GM12864 (cell line): ENCODE results near the gene ZNF365.

Experiments
- DNase-seq: peaks from one replicate; pipeline ENCODE4 v3.0.0-alpha.2; 2011; ENCODE audit warnings: low read depth
- H3K4me3 ChIP-seq: 2 replicates; pipeline ENCODE4 v1.5.1; 2011; ENCODE audit warnings: mild to moderate bottlenecking, low read depth, low read length, control low read depth
- TF ChIP-seq, protein P1 (sequence below): IDR thresholded peaks from 2 replicates; pipeline ENCODE4 v1.5.1; 2011; ENCODE audit warnings: low read depth, mild to moderate bottlenecking, moderate library complexity, low read length, control low read depth, inconsistent platforms; ENCODE audit errors: missing control alignments

Gene ZNF365

DNA sequence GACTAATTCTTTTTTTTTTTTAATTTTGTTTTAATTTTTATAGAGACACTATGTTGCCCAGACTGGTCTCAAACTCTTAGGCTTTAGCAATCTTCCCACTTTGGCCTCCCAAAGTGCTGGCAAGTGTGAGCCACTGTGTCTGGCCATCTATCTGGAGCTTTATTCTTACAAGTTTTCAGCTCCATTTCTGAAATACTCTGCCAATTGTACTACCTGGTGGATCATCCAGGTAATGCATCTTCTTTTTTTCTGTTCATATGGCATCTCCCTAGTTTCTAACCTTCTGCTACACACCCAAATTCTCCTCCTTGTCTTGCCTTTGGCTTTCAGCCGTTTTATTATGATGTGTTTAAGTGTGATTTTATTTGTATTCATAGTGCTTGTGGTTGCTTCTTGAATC, 40.2 kb downstream of the ZNF365 start:
- TF ChIP-seq, protein P1, sequence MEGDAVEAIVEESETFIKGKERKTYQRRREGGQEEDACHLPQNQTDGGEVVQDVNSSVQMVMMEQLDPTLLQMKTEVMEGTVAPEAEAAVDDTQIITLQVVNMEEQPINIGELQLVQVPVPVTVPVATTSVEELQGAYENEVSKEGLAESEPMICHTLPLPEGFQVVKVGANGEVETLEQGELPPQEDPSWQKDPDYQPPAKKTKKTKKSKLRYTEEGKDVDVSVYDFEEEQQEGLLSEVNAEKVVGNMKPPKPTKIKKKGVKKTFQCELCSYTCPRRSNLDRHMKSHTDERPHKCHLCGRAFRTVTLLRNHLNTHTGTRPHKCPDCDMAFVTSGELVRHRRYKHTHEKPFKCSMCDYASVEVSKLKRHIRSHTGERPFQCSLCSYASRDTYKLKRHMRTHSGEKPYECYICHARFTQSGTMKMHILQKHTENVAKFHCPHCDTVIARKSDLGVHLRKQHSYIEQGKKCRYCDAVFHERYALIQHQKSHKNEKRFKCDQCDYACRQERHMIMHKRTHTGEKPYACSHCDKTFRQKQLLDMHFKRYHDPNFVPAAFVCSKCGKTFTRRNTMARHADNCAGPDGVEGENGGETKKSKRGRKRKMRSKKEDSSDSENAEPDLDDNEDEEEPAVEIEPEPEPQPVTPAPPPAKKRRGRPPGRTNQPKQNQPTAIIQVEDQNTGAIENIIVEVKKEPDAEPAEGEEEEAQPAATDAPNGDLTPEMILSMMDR: no peak
- no peak overlapping the region for H3K4me3 ChIP-seq
- DNase-seq: no peak

DNA sequence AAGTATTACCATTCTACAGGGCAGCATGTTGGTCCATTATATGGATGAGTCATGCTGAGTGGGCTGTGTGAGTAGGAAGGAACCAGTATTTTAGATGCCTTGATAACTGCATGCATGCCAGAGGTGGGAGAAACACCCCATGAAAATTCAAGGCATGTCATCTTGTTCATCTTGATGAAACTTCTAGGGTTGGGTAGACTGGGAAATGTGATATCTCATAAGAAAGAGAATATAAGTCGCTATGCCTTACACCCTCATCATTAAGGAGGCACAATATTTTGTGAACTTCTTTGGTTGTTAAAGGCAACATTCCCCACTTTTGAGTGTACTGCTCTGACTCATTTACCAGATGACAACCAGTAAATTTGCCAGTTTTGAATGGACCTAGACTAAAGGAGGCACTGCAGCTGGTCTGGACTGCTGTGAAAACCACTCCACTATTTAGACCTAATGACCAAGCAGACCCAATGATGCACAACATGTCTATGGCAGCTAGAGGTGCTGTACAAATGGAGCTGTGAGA, 48.0 kb downstream of the ZNF365 start:
- DNase-seq: no peak
- TF ChIP-seq, protein P1: no peak
- H3K4me3 ChIP-seq: no peak overlapping the region

DNA sequence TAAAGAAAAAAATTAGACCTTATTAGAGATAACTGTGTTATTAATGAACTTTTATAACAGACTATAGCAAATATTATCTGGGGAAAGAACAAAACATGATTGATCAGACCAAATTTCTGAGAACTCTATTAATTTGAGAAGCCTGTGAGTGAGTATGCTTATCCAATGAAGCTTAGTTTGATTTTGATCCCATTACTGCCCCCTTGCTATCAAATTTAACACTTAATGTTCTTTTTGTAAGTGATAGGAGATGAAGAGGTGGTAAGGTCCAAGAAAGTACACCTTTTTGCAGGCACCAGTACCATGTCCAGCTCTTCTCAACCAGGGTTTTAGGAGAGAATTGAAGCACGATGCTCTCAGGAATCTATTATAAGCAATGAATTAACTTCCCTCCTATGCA, 49.9 kb downstream of the ZNF365 start:
- DNase-seq: no peak
- H3K4me3 ChIP-seq: no peak overlapping the region
- TF ChIP-seq, protein P1: no peak

DNA sequence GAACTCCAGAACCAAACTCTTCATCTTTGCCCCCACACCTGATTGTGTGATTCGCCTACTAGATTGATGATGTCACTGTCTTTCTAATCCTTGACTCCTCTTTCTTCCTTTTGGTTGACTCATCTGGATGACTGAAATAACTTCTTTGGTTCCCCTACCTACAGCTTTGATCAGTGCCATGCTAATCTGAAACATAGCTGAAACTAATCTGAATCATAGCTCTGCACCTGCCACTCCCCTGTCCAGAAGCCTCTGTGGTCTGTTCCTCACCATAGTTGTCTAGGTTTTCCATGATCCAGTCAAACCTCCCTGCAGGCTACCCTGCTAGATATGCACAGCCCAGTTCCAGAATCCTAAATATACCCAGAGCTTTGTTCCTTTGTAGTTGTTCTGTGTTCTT, 51.9 kb downstream of the ZNF365 start:
- no peak for DNase-seq
- H3K4me3 ChIP-seq: no peak overlapping the region
- TF ChIP-seq, protein P1: no peak

DNA sequence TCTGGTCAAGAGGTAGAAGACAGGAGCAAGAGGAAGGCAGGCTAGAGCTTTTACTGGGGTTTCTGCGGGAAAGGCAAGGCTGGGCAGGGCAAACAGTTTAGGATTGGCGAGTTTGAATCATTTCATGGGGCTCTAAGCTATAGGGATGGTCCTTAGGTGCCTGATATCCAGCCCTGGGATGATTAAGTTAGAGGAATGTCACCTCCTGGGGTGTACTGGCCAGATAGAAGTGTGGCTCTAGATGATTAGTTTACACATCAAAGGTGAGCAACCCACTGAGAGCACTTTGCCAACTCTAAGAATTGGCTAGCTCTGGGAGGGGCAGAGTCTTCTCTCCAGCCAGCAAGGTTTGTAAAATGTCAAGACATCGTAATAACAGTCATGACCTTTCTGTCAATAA, 52.4 kb downstream of the ZNF365 start:
- no peak overlapping the region for H3K4me3 ChIP-seq
- no peak for DNase-seq
- TF ChIP-seq, protein P1: no peak

DNA sequence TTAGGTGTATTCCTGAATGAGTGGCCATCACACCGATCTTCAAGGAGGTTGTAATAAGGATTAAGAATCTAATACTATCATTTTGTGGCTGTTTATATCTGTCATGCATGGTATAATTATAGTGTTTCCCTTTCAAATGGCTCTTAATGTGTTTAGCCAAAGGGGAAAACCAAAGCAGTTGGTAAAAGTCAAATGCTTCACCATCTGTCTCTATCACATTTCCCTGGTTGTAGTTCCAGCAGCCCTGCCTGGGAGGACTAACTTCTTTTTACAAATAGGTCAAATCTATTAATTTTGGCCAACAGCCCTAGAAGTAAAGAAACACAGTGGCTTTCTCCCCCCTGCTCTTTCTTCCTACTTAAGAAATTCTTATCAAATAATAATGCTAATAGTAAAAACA, 56.7 kb downstream of the ZNF365 start:
- no peak overlapping the region for H3K4me3 ChIP-seq
- TF ChIP-seq, protein P1: no peak
- no peak for DNase-seq

DNA sequence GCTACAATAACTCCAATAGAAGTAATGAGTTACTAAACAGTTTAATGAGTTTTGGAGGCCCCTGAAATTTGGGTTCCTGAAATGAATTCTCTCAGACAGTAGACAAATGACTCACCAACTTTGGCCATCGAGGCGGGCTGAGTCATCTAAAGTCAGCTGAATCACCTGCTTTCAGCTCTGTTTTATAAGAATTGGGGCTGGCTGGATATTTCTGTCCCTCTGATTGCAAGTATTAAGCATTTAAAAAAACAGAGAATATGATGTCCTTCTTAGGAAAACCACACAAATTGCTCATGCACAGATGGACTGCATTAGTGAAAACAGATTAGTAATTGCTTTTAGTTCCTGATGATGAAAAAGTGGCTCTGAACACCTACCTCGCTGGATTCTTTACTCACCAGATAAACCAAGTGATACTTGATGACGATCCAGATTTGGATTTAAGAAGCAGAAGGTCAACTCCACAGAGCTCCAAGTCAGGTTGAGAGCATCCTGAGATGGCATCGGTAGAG, 59.1 kb downstream of the ZNF365 start:
- H3K4me3 ChIP-seq: no peak overlapping the region
- DNase-seq: no peak
- TF ChIP-seq, protein P1: no peak
